AG04449 (cell line): ENCODE results near the gene ARHGAP26.

Experiments
- CTCF ChIA-PET: fragments of 350-600 bp; formaldehyde crosslinking; extraction: SDS; loops from one replicate; lab custom pipeline; 2021; ENCODE audit warnings: antibody characterized with exemption; lab: Yijun Ruan, JAX
- POLR2A ChIA-PET: fragments of 400-600, 350-600 bp; formaldehyde crosslinking; extraction: SDS; loops from one replicate; lab custom pipeline; 2020; ENCODE audit warnings: antibody characterized with exemption, inconsistent platforms; lab: Yijun Ruan, JAX
- DNase-seq: peaks from one replicate; pipeline ENCODE4 v3.0.0-alpha.2; 2010; ENCODE audit warnings: low read depth, low spot score
- H3K4me3 ChIP-seq: 2 replicates; pipeline ENCODE4 v1.5.1; 2011; ENCODE audit warnings: low read depth, mild to moderate bottlenecking, control low read depth, low read length
- CTCF ChIP-seq: IDR thresholded peaks from one replicate; pipeline ENCODE4 v1.5.1; 2011; ENCODE audit warnings: mild to moderate bottlenecking, moderate library complexity, low read length, control low read depth, inconsistent platforms; ENCODE audit not compliant: insufficient read depth; ENCODE audit errors: missing control alignments

Gene ARHGAP26

DNA sequence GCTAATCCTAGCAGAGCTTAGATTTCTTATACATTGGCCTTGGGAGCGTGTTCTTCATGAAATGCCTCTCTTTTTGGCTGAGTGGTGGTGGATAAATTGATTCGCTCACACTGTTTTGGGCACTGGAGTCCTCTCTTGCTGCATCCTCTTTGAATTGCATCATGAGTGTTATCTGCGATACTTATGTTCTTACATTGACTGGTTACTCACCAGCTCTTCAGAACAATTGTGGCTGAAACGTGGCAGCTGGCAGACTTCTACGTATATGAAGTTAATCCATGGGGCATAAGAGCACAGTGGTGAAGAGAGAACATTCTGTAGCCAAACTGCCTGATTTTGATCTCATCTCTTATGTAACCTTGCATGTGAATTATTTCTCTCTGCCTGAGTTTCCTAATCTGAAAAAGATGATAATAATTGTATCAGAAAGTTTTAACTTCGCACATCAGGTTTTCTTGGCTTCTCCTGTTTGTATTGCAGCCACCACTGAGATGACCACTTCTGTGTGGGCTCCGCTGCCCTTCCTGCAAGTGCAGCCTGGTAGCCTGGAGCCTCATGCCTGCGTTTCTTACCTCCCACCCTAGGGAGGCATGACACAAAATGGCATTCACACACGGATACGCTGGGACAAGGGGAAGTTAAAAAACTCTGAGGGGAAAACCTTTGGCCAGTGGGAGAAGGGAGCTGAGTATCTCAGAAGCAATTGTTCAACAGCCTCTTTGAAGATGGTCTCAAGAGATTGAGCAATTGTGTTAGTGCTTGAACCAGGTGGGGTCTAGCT, 295.2 kb downstream of the ARHGAP26 start:
- CTCF ChIA-PET, result interaction anchor here (1.0 to 1.5 kb wide), 3 partner anchors 14 to 351 kb away, joined by 3 to 5 read pairs (median 4); no protein-coding TSS in a partner anchor
- no peak for TF ChIP-seq CTCF
- no peak overlapping the region for H3K4me3 ChIP-seq
- POLR2A ChIA-PET, result no interaction called here
- DNase-seq, result no peak

DNA sequence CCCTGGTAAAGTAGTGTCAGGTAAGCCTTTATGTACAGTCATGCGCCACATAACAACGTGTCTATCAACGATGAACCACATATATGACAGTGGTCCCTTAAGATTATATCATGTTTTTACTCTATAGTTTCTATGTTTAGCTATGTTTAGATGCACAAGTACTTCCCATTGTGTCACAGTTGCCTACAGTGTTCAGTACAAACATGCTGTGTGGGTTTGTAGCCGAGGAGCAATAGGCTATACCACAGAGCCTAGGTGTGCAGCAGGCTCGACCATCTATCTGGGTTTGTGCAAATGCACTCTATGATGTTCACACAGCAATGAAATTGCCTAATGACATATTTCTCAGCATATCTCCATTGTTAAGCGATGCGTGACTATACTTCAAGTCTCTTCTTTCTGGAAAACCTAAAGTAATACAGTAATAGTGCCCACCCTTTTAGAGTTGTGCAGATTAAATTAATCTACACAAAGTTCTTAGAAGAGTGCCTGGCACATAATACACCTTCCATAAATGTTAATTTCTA, 295.9 kb downstream of the ARHGAP26 start:
- CTCF ChIA-PET, result interaction anchor here (1.0 to 1.4 kb wide), 3 partner anchors 14 to 352 kb away, joined by 3 to 4 read pairs (median 4); no protein-coding TSS in a partner anchor
- POLR2A ChIA-PET, result no interaction called here
- no peak for TF ChIP-seq CTCF
- DNase-seq, result no peak
- H3K4me3 ChIP-seq, result no peak overlapping the region

- ChIA-PET POLR2A (interaction anchor here (0.6 kb wide), 1 partner anchor 335 kb away, joined by 3 read pairs; no protein-coding TSS in a partner anchor), CTCF (interaction anchor here (1.4 kb wide), 2 partner anchors 14 to 353 kb away, joined by 4 read pairs; no protein-coding TSS in a partner anchor)
- no peak for DNase-seq
- TF ChIP-seq CTCF, result no peak
- H3K4me3 ChIP-seq, result no peak overlapping the region
Observed at GRCh38 chr5:143066556-143067281, 296.5 kb downstream of the ARHGAP26 start.

GRCh38 chr5:143068712-143069111, 298.5 kb downstream of the ARHGAP26 start:
- no peak for TF ChIP-seq CTCF
- H3K4me3 ChIP-seq, result no peak overlapping the region
- no peak for DNase-seq
- ChIA-PET POLR2A (no interaction called here), CTCF (no interaction called here)

GRCh38 chr5:143071927-143072326, 301.8 kb downstream of the ARHGAP26 start:
- no peak for TF ChIP-seq CTCF
- ChIA-PET CTCF (no interaction called here), POLR2A (no interaction called here)
- H3K4me3 ChIP-seq, result no peak overlapping the region
- DNase-seq, result no peak

- no peak for DNase-seq
- POLR2A ChIA-PET, result no interaction called here
- no peak overlapping the region for H3K4me3 ChIP-seq
- CTCF ChIA-PET, result no interaction called here
- no peak for TF ChIP-seq CTCF
Observed at GRCh38 chr5:143072734-143073133, 302.6 kb downstream of the ARHGAP26 start.
